ENCODE results near the gene CSTB.

DNA sequence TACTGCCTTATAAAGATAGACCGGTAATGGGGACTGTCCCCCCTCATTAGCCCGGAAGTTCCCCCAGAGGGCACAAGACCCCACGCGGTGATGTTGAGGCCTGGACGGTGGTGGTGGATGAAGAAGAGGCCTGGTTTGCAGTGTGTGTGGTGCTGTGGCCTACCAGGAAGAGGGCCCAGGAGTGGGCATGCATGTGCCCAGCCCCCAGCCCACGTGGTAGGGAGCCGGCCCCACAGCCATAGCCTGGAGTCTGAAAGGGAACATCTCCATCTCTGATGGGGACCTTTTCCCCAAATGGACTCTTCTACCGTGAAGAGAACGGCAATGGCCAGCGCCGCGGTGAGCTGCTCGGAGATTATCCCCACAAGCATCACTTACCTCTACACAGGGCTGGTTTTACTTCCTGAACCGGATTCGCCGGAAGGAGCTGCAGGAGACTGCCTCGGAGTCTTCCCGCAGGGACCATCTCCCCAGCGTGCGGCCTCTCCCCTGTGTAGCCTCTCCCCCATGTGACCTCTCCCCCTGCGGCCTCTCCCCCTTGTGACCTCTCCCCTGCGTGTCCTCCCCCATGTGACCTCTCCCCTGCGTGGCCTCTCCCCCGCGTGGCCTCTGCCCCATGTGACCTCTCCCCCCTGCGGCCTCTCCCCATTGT is 33.9 kb upstream of the CSTB start:
- TF ChIP-seq MYC (IDR thresholded peaks at IDR 0.05; ENCODE audit: low read depth, low read length) (no peak), POLR2A (IDR thresholded peaks at IDR 0.05; ENCODE audit: extremely low read depth, insufficient read length) (no peak)
